Loucy (cell line): ENCODE measurements around the gene TAF5.

Experiments used
- EZH2phosphoT487 ChIP-seq: fragments of 200-600 bp; IDR thresholded peaks from 2 replicates; pipeline ENCODE4 v1.6.1; 2018; ENCODE audit warnings: antibody characterized with exemption, mild to moderate bottlenecking, moderate library complexity, borderline replicate concordance
- TF ChIP-seq, protein P1 (sequence below): fragments of 200-600 bp; sonication (generic); conservative IDR thresholded peaks from 2 replicates; pipeline ENCODE4 v1.5.1; 2014; ENCODE audit warnings: mild to moderate bottlenecking, antibody characterized with exemption, low read length

DNA sequence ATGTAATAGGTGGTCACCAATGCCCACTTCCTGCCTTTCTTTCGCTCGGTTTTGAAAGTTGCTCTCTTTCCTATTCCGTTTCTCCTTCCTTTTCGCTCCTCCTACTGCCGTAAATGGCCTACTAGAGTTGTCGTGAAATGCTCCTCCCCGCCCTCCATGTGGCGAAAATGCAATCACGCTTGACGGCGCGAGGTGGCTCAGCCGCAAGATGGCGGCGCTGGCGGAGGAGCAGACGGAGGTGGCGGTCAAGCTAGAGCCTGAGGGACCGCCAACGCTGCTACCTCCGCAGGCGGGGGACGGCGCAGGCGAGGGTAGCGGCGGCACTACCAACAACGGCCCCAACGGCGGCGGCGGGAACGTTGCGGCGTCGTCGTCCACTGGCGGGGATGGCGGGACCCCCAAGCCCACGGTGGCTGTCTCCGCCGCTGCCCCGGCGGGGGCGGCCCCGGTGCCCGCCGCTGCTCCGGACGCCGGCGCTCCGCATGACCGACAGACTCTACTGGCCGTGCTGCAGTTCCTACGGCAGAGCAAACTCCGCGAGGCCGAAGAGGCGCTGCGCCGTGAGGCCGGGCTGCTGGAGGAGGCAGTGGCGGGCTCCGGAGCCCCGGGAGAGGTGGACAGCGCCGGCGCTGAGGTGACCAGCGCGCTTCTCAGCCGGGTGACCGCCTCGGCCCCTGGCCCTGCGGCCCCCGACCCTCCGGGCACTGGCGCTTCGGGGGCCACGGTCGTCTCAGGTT, at the start of gene TAF5:
- TF ChIP-seq, protein P1, sequence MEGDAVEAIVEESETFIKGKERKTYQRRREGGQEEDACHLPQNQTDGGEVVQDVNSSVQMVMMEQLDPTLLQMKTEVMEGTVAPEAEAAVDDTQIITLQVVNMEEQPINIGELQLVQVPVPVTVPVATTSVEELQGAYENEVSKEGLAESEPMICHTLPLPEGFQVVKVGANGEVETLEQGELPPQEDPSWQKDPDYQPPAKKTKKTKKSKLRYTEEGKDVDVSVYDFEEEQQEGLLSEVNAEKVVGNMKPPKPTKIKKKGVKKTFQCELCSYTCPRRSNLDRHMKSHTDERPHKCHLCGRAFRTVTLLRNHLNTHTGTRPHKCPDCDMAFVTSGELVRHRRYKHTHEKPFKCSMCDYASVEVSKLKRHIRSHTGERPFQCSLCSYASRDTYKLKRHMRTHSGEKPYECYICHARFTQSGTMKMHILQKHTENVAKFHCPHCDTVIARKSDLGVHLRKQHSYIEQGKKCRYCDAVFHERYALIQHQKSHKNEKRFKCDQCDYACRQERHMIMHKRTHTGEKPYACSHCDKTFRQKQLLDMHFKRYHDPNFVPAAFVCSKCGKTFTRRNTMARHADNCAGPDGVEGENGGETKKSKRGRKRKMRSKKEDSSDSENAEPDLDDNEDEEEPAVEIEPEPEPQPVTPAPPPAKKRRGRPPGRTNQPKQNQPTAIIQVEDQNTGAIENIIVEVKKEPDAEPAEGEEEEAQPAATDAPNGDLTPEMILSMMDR: no peak
- no peak for TF ChIP-seq EZH2phosphoT487
